Measurements from ENCODE around the gene NLRP11. TPM values are rescaled to one million over a fixed set of nuclear protein-coding genes. Genes with fewer than 3 reads are reported as not detected.

The NLRP11 gene
- total RNA-seq, 1 experiment from 2014 or later, result 0.52 TPM

DNA sequence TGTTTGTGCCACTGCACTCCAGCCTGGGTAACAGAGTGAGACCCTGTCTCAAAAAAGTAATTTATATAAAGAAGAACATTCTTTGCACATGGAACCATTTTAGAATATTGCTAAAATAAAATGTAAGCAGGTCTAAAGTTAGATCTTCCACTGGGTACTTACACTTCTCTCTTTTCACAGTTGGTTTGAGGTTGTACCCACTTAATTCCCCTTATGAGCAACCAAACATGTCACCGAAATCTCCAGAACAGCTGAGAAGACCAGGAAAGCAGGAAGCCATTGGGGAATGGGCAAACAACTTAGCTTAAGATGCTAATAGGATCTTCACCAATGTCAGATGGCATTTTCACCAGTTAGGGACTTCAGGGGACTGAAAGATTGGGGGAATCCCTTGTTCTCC is 23.4 kb upstream of the NLRP11 start:
- H3K27me3 ChIP-seq (replicated peaks; ENCODE audit: insufficient read depth, low read depth, low read length, poor library complexity), result peaks cover 4% of the 10 kb centered on the region
- BruUV-seq (replicated peaks), result no TSS peak
- POLR2A ChIA-PET (ENCODE audit: low non-redundant PET), result interaction anchor here (0.7 kb wide), 1 partner anchor 681 kb away, joined by 3 read pairs; no protein-coding TSS in a partner anchor
- no peak overlapping the region for H3K27ac ChIP-seq (ENCODE audit: low read depth, low read length, poor library complexity, severe bottlenecking)
- no peak for TF ChIP-seq EZH2 (IDR thresholded peaks at IDR 0.05; ENCODE audit: borderline replicate concordance, low read depth, low read length, poor library complexity, severe bottlenecking)
- TF ChIP-seq, protein P1, sequence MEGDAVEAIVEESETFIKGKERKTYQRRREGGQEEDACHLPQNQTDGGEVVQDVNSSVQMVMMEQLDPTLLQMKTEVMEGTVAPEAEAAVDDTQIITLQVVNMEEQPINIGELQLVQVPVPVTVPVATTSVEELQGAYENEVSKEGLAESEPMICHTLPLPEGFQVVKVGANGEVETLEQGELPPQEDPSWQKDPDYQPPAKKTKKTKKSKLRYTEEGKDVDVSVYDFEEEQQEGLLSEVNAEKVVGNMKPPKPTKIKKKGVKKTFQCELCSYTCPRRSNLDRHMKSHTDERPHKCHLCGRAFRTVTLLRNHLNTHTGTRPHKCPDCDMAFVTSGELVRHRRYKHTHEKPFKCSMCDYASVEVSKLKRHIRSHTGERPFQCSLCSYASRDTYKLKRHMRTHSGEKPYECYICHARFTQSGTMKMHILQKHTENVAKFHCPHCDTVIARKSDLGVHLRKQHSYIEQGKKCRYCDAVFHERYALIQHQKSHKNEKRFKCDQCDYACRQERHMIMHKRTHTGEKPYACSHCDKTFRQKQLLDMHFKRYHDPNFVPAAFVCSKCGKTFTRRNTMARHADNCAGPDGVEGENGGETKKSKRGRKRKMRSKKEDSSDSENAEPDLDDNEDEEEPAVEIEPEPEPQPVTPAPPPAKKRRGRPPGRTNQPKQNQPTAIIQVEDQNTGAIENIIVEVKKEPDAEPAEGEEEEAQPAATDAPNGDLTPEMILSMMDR (conservative IDR thresholded peaks at IDR 0.05; ENCODE audit: low read depth, low read length), result no peak
- no peak overlapping the region for H3K4me3 ChIP-seq (ENCODE audit: low read depth, low read length, poor library complexity, severe bottlenecking)
- CTCF ChIA-PET, result no interaction called here
- no peaks in the 10 kb centered on the region for H3K9me3 ChIP-seq (ENCODE audit: low read depth, low read length, poor library complexity, severe bottlenecking)
- DNase-seq (ENCODE audit: low spot score), result no peak
- H3K4me1 ChIP-seq (ENCODE audit: insufficient read depth, low read length, poor library complexity, severe bottlenecking), result no peaks in the 10 kb centered on the region
- intact Hi-C loops (cut with micrococcal nuclease; ENCODE audit: unreplicated experiment), result no loop called here
- no peaks in the 10 kb centered on the region for H3K36me3 ChIP-seq (ENCODE audit: insufficient read depth, low read length, poor library complexity, severe bottlenecking)

DNA sequence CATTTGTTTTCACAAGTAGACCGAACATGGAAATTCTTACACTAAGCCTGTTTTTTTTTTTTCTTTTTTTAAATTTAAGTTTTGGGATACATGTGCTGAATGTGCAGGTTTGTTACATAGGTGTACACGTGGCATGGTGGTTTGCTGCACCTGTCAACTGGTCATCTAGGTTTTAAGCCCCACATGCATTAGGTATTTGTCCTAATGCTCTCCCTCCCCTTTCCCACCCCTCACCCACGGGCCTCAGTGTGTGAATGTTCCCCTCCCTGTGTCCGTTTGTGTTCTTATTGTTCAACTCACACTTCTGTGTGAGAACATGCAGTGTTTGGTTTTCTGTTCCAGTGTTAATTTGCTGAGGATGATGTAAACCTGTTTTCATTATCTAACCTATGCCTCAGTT is 7.1 kb upstream of the NLRP11 start:
- Histone ChIP-seq H3K4me1 (ENCODE audit: insufficient read depth, low read length, poor library complexity, severe bottlenecking) (no peaks in the 10 kb centered on the region), H3K36me3 (ENCODE audit: insufficient read depth, low read length, poor library complexity, severe bottlenecking) (no peaks in the 10 kb centered on the region), H3K4me3 (ENCODE audit: low read depth, low read length, poor library complexity, severe bottlenecking) (no peak overlapping the region), H3K9me3 (ENCODE audit: low read depth, low read length, poor library complexity, severe bottlenecking) (no peaks in the 10 kb centered on the region), H3K27me3 (replicated peaks; ENCODE audit: insufficient read depth, low read depth, low read length, poor library complexity) (peaks cover 7% of the 10 kb centered on the region), H3K27ac (ENCODE audit: low read depth, low read length, poor library complexity, severe bottlenecking) (no peak overlapping the region)
- POLR2A ChIA-PET (ENCODE audit: low non-redundant PET), result no interaction called here
- no TSS peak for BruUV-seq (replicated peaks)
- TF ChIP-seq, protein P1 (conservative IDR thresholded peaks at IDR 0.05; ENCODE audit: low read depth, low read length), result no peak
- TF ChIP-seq EZH2 (IDR thresholded peaks at IDR 0.05; ENCODE audit: borderline replicate concordance, low read depth, low read length, poor library complexity, severe bottlenecking), result no peak
- CTCF ChIA-PET, result no interaction called here
- DNase-seq (ENCODE audit: low spot score), result no peak
- intact Hi-C loops (cut with micrococcal nuclease; ENCODE audit: unreplicated experiment), result no loop called here

DNA sequence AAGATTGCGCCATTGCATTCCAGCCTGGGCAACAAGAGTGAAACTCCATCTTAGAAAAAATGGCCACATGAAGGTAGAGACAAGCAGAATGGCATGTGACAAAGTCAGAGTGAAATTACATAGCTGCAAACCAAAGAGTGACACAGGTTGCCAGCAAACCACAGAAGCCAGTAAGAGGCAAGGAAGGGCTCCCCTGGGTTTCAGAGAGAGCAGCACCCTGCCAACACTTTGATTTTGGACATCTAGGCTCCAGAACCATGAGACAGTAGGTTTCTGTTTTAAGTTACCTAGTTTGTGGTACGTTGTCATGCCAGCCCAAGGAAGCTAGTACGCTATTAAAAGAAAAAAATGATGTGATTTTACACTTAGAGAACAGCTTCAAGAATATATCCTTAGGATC is 6.5 kb upstream of the NLRP11 start:
- ChIA-PET POLR2A (ENCODE audit: low non-redundant PET) (no interaction called here), CTCF (no interaction called here)
- Histone ChIP-seq H3K4me3 (ENCODE audit: low read depth, low read length, poor library complexity, severe bottlenecking) (no peak overlapping the region), H3K27me3 (replicated peaks; ENCODE audit: insufficient read depth, low read depth, low read length, poor library complexity) (peaks cover 8% of the 10 kb centered on the region), H3K36me3 (ENCODE audit: insufficient read depth, low read length, poor library complexity, severe bottlenecking) (no peaks in the 10 kb centered on the region), H3K9me3 (ENCODE audit: low read depth, low read length, poor library complexity, severe bottlenecking) (no peaks in the 10 kb centered on the region), H3K27ac (ENCODE audit: low read depth, low read length, poor library complexity, severe bottlenecking) (no peak overlapping the region), H3K4me1 (ENCODE audit: insufficient read depth, low read length, poor library complexity, severe bottlenecking) (no peaks in the 10 kb centered on the region)
- no peak for TF ChIP-seq EZH2 (IDR thresholded peaks at IDR 0.05; ENCODE audit: borderline replicate concordance, low read depth, low read length, poor library complexity, severe bottlenecking)
- TF ChIP-seq, protein P1 (conservative IDR thresholded peaks at IDR 0.05; ENCODE audit: low read depth, low read length), result no peak
- BruUV-seq (replicated peaks), result no TSS peak
- no peak for DNase-seq (ENCODE audit: low spot score)
- intact Hi-C loops (cut with micrococcal nuclease; ENCODE audit: unreplicated experiment), result no loop called here

Measured in A673 (cell line).